ENCODE data around the gene RBFOX2. TPM values are rescaled to one million over a fixed set of nuclear protein-coding genes. Genes with fewer than 3 reads are reported as not detected.

The RBFOX2 gene
- total RNA-seq, 5 donors from 2014 or later (not counting 1 experiment from before 2014, with no cell fraction given) = 0.73 to 1.5 (median 1.4) TPM

GRCh38 chr22:35725521-35725920 lies 303.1 kb downstream of the RBFOX2 start:
- H3K27me3 ChIP-seq (replicated peaks in 1 of 2; ENCODE audit: control insufficient read depth in 2 of 2, extremely low read depth in 1 of 2, insufficient read depth in 2 of 2, low read length in 1 of 2) = peaks cover 0 to 11% of the 10 kb centered on the region in 2 experiments
- Mint-ChIP-seq H3K36me3 (no peaks in the 10 kb centered on the region), H3K27me3 (peaks cover 1 to 3% of the 10 kb centered on the region in 2 donors), H3K27ac (no peak overlapping the region), H3K4me3 (no peak overlapping the region), H3K9me3 (no peaks in the 10 kb centered on the region), H3K4me1 (no peaks in the 10 kb centered on the region)
- DNase-seq = no peak
- CTCF ChIA-PET = no interaction called here
- H3K4me1 ChIP-seq (ENCODE audit: control insufficient read depth in 1 of 2, extremely low read depth in 1 of 2, insufficient read depth in 2 of 2, low read length in 2 of 2) = no peaks in the 10 kb centered on the region
- POLR2A ChIA-PET = no interaction called here
- ATAC-seq (replicated peaks in 1 of 4) = no peak
- WGBS (ENCODE audit: insufficient coverage) = 96% methylated on average over 8 of the region's 11 CpGs
- H3K9me3 ChIP-seq = no peaks in the 10 kb centered on the region
- H3K36me3 ChIP-seq (ENCODE audit: control insufficient read depth in 2 of 2, extremely low read depth in 1 of 2, insufficient read depth in 1 of 2, low read length in 1 of 2) = no peaks in the 10 kb centered on the region
- no peak overlapping the region for H3K27ac ChIP-seq (ENCODE audit: low read length)
- H3K4me3 ChIP-seq (ENCODE audit: control insufficient read depth in 1 of 2, extremely low read depth in 1 of 2, low read length in 1 of 2) = no peak overlapping the region

GRCh38 chr22:35721960-35722359 lies 306.7 kb downstream of the RBFOX2 start:
- no peaks in the 10 kb centered on the region for H3K9me3 ChIP-seq
- ChIA-PET POLR2A (no interaction called here), CTCF (no interaction called here)
- H3K4me1 ChIP-seq (ENCODE audit: control insufficient read depth in 1 of 2, extremely low read depth in 1 of 2, insufficient read depth in 2 of 2, low read length in 2 of 2) = no peaks in the 10 kb centered on the region
- DNase-seq = no peak
- H3K27me3 ChIP-seq (replicated peaks in 1 of 2; ENCODE audit: control insufficient read depth in 2 of 2, extremely low read depth in 1 of 2, insufficient read depth in 2 of 2, low read length in 1 of 2) = peaks cover 0 to 6% of the 10 kb centered on the region in 2 experiments
- H3K36me3 ChIP-seq (ENCODE audit: control insufficient read depth in 2 of 2, extremely low read depth in 1 of 2, insufficient read depth in 1 of 2, low read length in 1 of 2) = no peaks in the 10 kb centered on the region
- Mint-ChIP-seq H3K9me3 (no peaks in the 10 kb centered on the region), H3K4me3 (no peak overlapping the region), H3K27me3 (peaks cover 0 to 2% of the 10 kb centered on the region in 2 donors), H3K27ac (peak overlapping the region in 1 of 2 donors; percentile 31), H3K4me1 (no peaks in the 10 kb centered on the region), H3K36me3 (no peaks in the 10 kb centered on the region)
- ATAC-seq (replicated peaks in 1 of 4) = no peak
- H3K27ac ChIP-seq (ENCODE audit: low read length) = no peak overlapping the region
- no peak overlapping the region for H3K4me3 ChIP-seq (ENCODE audit: control insufficient read depth in 1 of 2, extremely low read depth in 1 of 2, low read length in 1 of 2)
- 97% methylated on average over 3 of the region's 4 CpGs for WGBS (ENCODE audit: insufficient coverage)

- POLR2A ChIA-PET = no interaction called here
- H3K4me1 Mint-ChIP-seq = no peaks in the 10 kb centered on the region
- no peak for DNase-seq
These were observed 309.3 kb downstream of the RBFOX2 start for GRCh38 chr22:35719212-35719875.

GRCh38 chr22:35717572-35717971 lies 311.1 kb downstream of the RBFOX2 start, which contains the start of gene APOL5:
Gene APOL5, plus strand, starts transcription at chr22:35717872. Its CDS starts 0 bp downstream, at chr22:35717872.
- Histone ChIP-seq H3K4me1 (ENCODE audit: control insufficient read depth in 1 of 2, extremely low read depth in 1 of 2, insufficient read depth in 2 of 2, low read length in 2 of 2) (no peaks in the 10 kb centered on the region), H3K9me3 (no peaks in the 10 kb centered on the region), H3K27ac (ENCODE audit: low read length) (no peak within 1 kb of the TSS), H3K27me3 (replicated peaks in 1 of 2; ENCODE audit: control insufficient read depth in 2 of 2, extremely low read depth in 1 of 2, insufficient read depth in 2 of 2, low read length in 1 of 2) (peaks cover 0 to 5% of the 10 kb centered on the region in 2 experiments), H3K4me3 (ENCODE audit: control insufficient read depth in 1 of 2, extremely low read depth in 1 of 2, low read length in 1 of 2) (no peak within 1 kb of the TSS), H3K36me3 (ENCODE audit: control insufficient read depth in 2 of 2, extremely low read depth in 1 of 2, insufficient read depth in 1 of 2, low read length in 1 of 2) (no peaks in the 10 kb centered on the region)
- Mint-ChIP-seq H3K4me1 (no peaks in the 10 kb centered on the region), H3K9me3 (peaks cover 6 to 12% (median 8%) of the 10 kb centered on the region in 3 donors), H3K36me3 (no peaks in the 10 kb centered on the region), H3K27ac (no peak within 1 kb of the TSS), H3K4me3 (no peak within 1 kb of the TSS), H3K27me3 (peaks cover 12 to 17% of the 10 kb centered on the region in 2 donors)
- no peak for DNase-seq
- ChIA-PET POLR2A (no interaction called here), CTCF (interaction anchor here in 1 of 2 donors (0.6 kb wide), 1 partner anchor 148 kb away, joined by 8 read pairs; no protein-coding TSS in a partner anchor)
- ATAC-seq (replicated peaks in 1 of 4) = no peak
- WGBS (ENCODE audit: insufficient coverage) = no CpG with 5 or more reads among the region's 3 CpGs

More at GRCh38 chr22:35719212-35719875, 309.3 kb downstream of the RBFOX2 start:
- ATAC-seq (replicated peaks in 1 of 4) = no peak
- H3K4me3 ChIP-seq (ENCODE audit: control insufficient read depth in 1 of 2, extremely low read depth in 1 of 2, low read length in 1 of 2) = no peak overlapping the region
- H3K27me3 ChIP-seq (replicated peaks in 1 of 2; ENCODE audit: control insufficient read depth in 2 of 2, extremely low read depth in 1 of 2, insufficient read depth in 2 of 2, low read length in 1 of 2) = peaks cover 0 to 4% of the 10 kb centered on the region in 2 experiments
- CTCF ChIA-PET = no interaction called here
- peaks cover 0 to 10% of the 10 kb centered on the region in 2 donors for H3K27me3 Mint-ChIP-seq
- H3K36me3 ChIP-seq (ENCODE audit: control insufficient read depth in 2 of 2, extremely low read depth in 1 of 2, insufficient read depth in 1 of 2, low read length in 1 of 2) = no peaks in the 10 kb centered on the region
- no peaks in the 10 kb centered on the region for H3K4me1 ChIP-seq (ENCODE audit: control insufficient read depth in 1 of 2, extremely low read depth in 1 of 2, insufficient read depth in 2 of 2, low read length in 2 of 2)
- H3K9me3 Mint-ChIP-seq = no peaks in the 10 kb centered on the region
- no peaks in the 10 kb centered on the region for H3K36me3 Mint-ChIP-seq
- no peak overlapping the region for H3K27ac Mint-ChIP-seq
- no peak overlapping the region for H3K4me3 Mint-ChIP-seq
- no peak overlapping the region for H3K27ac ChIP-seq (ENCODE audit: low read length)
- 93% methylated on average over 11 of the region's 15 CpGs for WGBS (ENCODE audit: insufficient coverage)
- H3K9me3 ChIP-seq = no peaks in the 10 kb centered on the region

GRCh38 chr22:35712672-35713071 lies 316.0 kb downstream of the RBFOX2 start:
- Mint-ChIP-seq H3K4me3 (no peak overlapping the region), H3K27ac (no peak overlapping the region), H3K9me3 (peaks cover 6 to 14% (median 8%) of the 10 kb centered on the region in 3 donors), H3K27me3 (peaks cover 12 to 18% of the 10 kb centered on the region in 2 donors), H3K36me3 (no peaks in the 10 kb centered on the region), H3K4me1 (no peaks in the 10 kb centered on the region)
- no peak for DNase-seq
- H3K4me1 ChIP-seq (ENCODE audit: control insufficient read depth in 1 of 2, extremely low read depth in 1 of 2, insufficient read depth in 2 of 2, low read length in 2 of 2) = no peaks in the 10 kb centered on the region
- no peak overlapping the region for H3K4me3 ChIP-seq (ENCODE audit: control insufficient read depth in 1 of 2, extremely low read depth in 1 of 2, low read length in 1 of 2)
- POLR2A ChIA-PET = interaction anchor here in 1 of 2 donors (0.5 kb wide), 1 partner anchor 62 kb away, joined by 4 read pairs; no protein-coding TSS in a partner anchor
- ATAC-seq (replicated peaks in 1 of 4) = no peak
- H3K9me3 ChIP-seq = no peaks in the 10 kb centered on the region
- H3K36me3 ChIP-seq (ENCODE audit: control insufficient read depth in 2 of 2, extremely low read depth in 1 of 2, insufficient read depth in 1 of 2, low read length in 1 of 2) = no peaks in the 10 kb centered on the region
- 100% methylated on average over 2 of the region's 2 CpGs for WGBS (ENCODE audit: insufficient coverage)
- CTCF ChIA-PET = no interaction called here
- H3K27me3 ChIP-seq (replicated peaks in 1 of 2; ENCODE audit: control insufficient read depth in 2 of 2, extremely low read depth in 1 of 2, insufficient read depth in 2 of 2, low read length in 1 of 2) = peaks cover 0 to 5% of the 10 kb centered on the region in 2 experiments
- no peak overlapping the region for H3K27ac ChIP-seq (ENCODE audit: low read length)

- Histone ChIP-seq H3K9me3 (no peaks in the 10 kb centered on the region), H3K27ac (ENCODE audit: low read length) (no peak overlapping the region), H3K27me3 (replicated peaks in 1 of 2; ENCODE audit: control insufficient read depth in 2 of 2, extremely low read depth in 1 of 2, insufficient read depth in 2 of 2, low read length in 1 of 2) (peaks cover 0 to 5% of the 10 kb centered on the region in 2 experiments), H3K4me3 (ENCODE audit: control insufficient read depth in 1 of 2, extremely low read depth in 1 of 2, low read length in 1 of 2) (no peak overlapping the region), H3K4me1 (ENCODE audit: control insufficient read depth in 1 of 2, extremely low read depth in 1 of 2, insufficient read depth in 2 of 2, low read length in 2 of 2) (no peaks in the 10 kb centered on the region), H3K36me3 (ENCODE audit: control insufficient read depth in 2 of 2, extremely low read depth in 1 of 2, insufficient read depth in 1 of 2, low read length in 1 of 2) (no peaks in the 10 kb centered on the region)
- WGBS (ENCODE audit: insufficient coverage) = 89% methylated on average over 4 of the region's 4 CpGs
- Mint-ChIP-seq H3K27ac (no peak overlapping the region), H3K4me1 (no peaks in the 10 kb centered on the region), H3K36me3 (no peaks in the 10 kb centered on the region), H3K27me3 (peaks cover 12 to 18% of the 10 kb centered on the region in 2 donors), H3K9me3 (peaks cover 6 to 14% (median 8%) of the 10 kb centered on the region in 3 donors), H3K4me3 (no peak overlapping the region)
- POLR2A ChIA-PET = no interaction called here
- DNase-seq (no peak), ATAC-seq (replicated peaks in 1 of 4) (no peak)
- CTCF ChIA-PET = no interaction called here
These were observed 317.3 kb downstream of the RBFOX2 start for GRCh38 chr22:35711336-35711735.

Measured in T-cell (primary cell).